Measurements from ENCODE around the gene ERICH2.

ERICH2 gene

DNA sequence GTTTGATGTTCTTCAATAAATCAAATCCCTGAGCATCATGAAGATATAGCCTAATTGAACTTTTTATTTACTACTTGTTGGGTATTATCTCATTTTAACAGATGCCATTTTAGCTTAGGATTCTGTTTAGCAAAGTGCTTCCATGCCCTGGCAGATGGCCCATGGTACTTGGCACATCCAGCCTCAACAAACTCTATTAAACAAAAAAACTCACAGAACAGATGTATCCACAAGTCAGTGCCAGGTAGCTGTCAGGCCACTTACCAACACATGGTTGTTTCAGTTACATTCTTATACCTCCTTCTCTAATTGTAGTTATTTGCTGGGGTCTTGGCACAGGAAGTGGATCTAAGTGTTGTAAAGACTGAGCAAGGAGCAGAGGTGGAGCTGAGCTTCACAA, 76.1 kb downstream of the ERICH2 start:
- no peak for DNase-seq

DNA sequence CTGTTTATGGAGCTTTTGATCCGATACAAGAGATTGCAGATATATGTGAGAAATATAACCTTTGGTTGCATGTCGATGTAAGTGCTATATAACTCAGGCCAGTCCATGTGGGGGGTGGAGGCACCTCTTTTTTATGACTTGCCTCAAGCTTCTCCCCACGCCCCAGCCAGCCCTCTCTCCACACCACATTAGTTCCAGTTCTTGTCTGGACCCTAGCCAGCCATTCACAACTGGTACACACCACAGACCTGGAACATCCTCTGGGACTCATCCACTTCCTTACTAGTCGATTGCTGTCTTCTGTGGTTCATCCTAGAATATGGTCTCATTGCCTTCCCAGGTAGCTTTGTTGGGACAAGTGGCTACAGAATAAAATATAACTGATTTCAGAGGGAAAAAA, 77.5 kb downstream of the ERICH2 start:
- DNase-seq: no peak
